ENCODE measurements around the gene GIPC1.

- no peak for TF ChIP-seq CTCF (IDR thresholded peaks at IDR 0.05)
- no peak for TF ChIP-seq POLR2A (IDR thresholded peaks at IDR 0.05)
Measured at GRCh38 chr19:14473978-14474578, 21.8 kb downstream of the GIPC1 start.

Data from vagina (tissue), 2 donors.